ENCODE results near the gene TFDP1. TPM values are rescaled to one million over a fixed set of nuclear protein-coding genes. Genes with fewer than 3 reads are reported as not detected.
A peak's percentile ranks its signal among the peaks of the same experiment; 100 is the strongest.

Gene TFDP1
- polyA plus RNA-seq, 1 of the 3 experiments (the other 2 are of a cell fraction), result 76.7 TPM

DNA sequence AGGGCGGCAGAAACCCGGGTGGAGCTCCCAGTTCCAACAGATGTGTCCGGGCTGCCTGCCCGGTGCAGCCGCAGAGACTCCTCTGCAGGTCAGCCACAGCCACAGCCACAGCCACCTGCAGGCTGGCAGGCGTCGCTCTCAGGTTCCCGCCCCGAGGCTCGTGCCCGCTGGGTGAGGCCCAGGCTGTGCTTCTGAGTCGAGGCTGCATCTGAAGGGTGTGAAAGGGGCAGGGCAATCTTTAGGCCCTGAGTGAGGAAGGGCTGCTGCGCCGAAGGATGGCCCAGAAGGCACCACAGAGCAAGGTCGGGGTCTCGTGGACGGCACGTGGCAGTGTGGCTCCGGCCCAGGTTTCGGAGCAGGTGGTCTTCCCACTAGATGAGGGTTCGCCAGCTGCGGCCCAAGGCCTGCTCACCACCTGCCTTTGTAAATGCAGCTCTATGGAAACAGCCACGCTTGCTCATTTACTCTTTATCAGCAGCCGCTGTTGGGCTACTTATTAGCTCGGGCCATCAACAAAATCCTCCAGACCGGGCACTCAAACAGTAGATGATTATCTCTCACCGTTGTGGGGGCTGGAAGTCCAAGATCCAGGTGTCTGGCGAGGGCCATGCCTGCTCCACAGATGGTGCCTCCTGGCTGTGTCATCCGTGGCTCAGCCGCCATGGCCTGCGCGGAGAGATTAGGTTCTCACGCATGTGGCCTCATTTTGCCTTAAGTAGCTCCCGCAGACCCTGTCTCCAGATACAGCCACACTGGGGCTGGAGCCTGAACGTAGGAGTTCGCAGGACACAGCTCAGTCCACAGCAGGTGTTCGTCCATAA is 40.3 kb upstream of the TFDP1 start:
- H3K9ac ChIP-seq, result no peak overlapping the region
- H2AFZ ChIP-seq (ENCODE audit: low read depth), result no peak overlapping the region
- peaks cover 0 to 73% of the 10 kb centered on the region in 2 experiments; a peak in 2 of 4 replicates for H3K4me1 ChIP-seq (ENCODE audit: control insufficient read depth in 1 of 2, insufficient read depth in 2 of 2, low read depth in 1 of 2, low read length in 1 of 2)
- H3K36me3 ChIP-seq (replicated peaks in 1 of 2; ENCODE audit: control insufficient read depth in 1 of 2, insufficient read depth in 2 of 2, low read length in 1 of 2), result peaks cover 9 to 15% of the 10 kb centered on the region in 2 experiments
- H3K79me2 ChIP-seq (ENCODE audit: insufficient read depth), result peaks cover 58% of the 10 kb centered on the region
- no peaks in the 10 kb centered on the region for H3F3A ChIP-seq (replicated peaks; ENCODE audit: insufficient read depth)
- peak overlapping the region in 1 of 2 experiments; percentile 99; a peak in 2 of 4 replicates for H3K27ac ChIP-seq (ENCODE audit: low read depth in 2 of 2, low read length in 1 of 2)
- TF ChIP-seq, protein P1, sequence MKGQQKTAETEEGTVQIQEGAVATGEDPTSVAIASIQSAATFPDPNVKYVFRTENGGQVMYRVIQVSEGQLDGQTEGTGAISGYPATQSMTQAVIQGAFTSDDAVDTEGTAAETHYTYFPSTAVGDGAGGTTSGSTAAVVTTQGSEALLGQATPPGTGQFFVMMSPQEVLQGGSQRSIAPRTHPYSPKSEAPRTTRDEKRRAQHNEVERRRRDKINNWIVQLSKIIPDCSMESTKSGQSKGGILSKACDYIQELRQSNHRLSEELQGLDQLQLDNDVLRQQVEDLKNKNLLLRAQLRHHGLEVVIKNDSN (IDR thresholded peaks at IDR 0.05; ENCODE audit: borderline replicate concordance, low read depth), result no peak
- no peak for TF ChIP-seq RXRA (IDR thresholded peaks at IDR 0.05; ENCODE audit: borderline replicate concordance, low read depth)
- TF ChIP-seq EP300 (IDR thresholded peaks at IDR 0.05; ENCODE audit: borderline replicate concordance in 1 of 2, low read depth in 1 of 2, low read length in 1 of 2), result peak in 1 of 2 experiments; percentile 88; a peak in 2 of 4 replicates
- TF ChIP-seq JUND (IDR thresholded peaks at IDR 0.05), result no peak
- no peak for TF ChIP-seq FOXM1 (IDR thresholded peaks at IDR 0.05; ENCODE audit: low read depth)
- TF ChIP-seq NFIC (IDR thresholded peaks at IDR 0.05; ENCODE audit: borderline replicate concordance), result no peak
- TF ChIP-seq RCOR1 (IDR thresholded peaks at IDR 0.05; ENCODE audit: low read length), result peak; percentile 94
- peak; percentile 98 for TF ChIP-seq GATA2 (CRISPR knock-in tag; IDR thresholded peaks at IDR 0.05)
- peak; percentile 83 for TF ChIP-seq CHD2 (IDR thresholded peaks at IDR 0.05; ENCODE audit: low read length, partially characterized antibody)
- no peak for TF ChIP-seq RAD21 (IDR thresholded peaks at IDR 0.05; ENCODE audit: low read length)
- TF ChIP-seq MEF2A (IDR thresholded peaks at IDR 0.05; ENCODE audit: borderline replicate concordance, low read depth), result no peak
- TF ChIP-seq USF2 (IDR thresholded peaks at IDR 0.05; ENCODE audit: borderline replicate concordance, low read depth, low read length), result 0 out of 2 replicates have a peak, but pooled peaks have one; percentile 9
- no peak for TF ChIP-seq YY1 (IDR thresholded peaks at IDR 0.05; ENCODE audit: low read depth)
- 0 out of 2 replicates have a peak, but pooled peaks have one; percentile 73 for TF ChIP-seq MXI1 (IDR thresholded peaks at IDR 0.05; ENCODE audit: low read depth, low read length)
- TF ChIP-seq, protein P2, sequence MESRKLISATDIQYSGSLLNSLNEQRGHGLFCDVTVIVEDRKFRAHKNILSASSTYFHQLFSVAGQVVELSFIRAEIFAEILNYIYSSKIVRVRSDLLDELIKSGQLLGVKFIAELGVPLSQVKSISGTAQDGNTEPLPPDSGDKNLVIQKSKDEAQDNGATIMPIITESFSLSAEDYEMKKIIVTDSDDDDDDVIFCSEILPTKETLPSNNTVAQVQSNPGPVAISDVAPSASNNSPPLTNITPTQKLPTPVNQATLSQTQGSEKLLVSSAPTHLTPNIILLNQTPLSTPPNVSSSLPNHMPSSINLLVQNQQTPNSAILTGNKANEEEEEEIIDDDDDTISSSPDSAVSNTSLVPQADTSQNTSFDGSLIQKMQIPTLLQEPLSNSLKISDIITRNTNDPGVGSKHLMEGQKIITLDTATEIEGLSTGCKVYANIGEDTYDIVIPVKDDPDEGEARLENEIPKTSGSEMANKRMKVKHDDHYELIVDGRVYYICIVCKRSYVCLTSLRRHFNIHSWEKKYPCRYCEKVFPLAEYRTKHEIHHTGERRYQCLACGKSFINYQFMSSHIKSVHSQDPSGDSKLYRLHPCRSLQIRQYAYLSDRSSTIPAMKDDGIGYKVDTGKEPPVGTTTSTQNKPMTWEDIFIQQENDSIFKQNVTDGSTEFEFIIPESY (IDR thresholded peaks at IDR 0.05; ENCODE audit: borderline replicate concordance, low read depth), result no peak
- TF ChIP-seq TCF12 (IDR thresholded peaks at IDR 0.05), result 0 out of 2 replicates have a peak, but pooled peaks have one; percentile 17
- peak; percentile 4; the same call in 1 of the 2 replicates for TF ChIP-seq IRF3 (IDR thresholded peaks at IDR 0.05; ENCODE audit: low read depth, low read length)
- no peak for TF ChIP-seq SIN3A (IDR thresholded peaks at IDR 0.05; ENCODE audit: borderline replicate concordance, low read depth, low read length)
- TF ChIP-seq, protein P3, sequence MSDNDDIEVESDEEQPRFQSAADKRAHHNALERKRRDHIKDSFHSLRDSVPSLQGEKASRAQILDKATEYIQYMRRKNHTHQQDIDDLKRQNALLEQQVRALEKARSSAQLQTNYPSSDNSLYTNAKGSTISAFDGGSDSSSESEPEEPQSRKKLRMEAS (IDR thresholded peaks at IDR 0.05; ENCODE audit: low read depth), result no peak
- peak; percentile 92 for TF ChIP-seq FOXJ3 (CRISPR knock-in tag; IDR thresholded peaks at IDR 0.05)
- POLR2A ChIA-PET, result interaction anchor here (1.0 to 1.4 kb wide), 3 partner anchors 9 to 18 kb away, joined by 3 to 6 read pairs (median 4); no protein-coding TSS in a partner anchor
- peaks cover 70% of the 10 kb centered on the region for H4K20me1 ChIP-seq (ENCODE audit: insufficient read depth)
- no peaks in the 10 kb centered on the region for H3K9me2 ChIP-seq
- H3K4me3 ChIP-seq (ENCODE audit: low read depth in 2 of 2, low read length in 1 of 2), result no peak overlapping the region
- DNase-seq, result peak; percentile 87
- H3K27me3 ChIP-seq (ENCODE audit: insufficient read depth), result no peaks in the 10 kb centered on the region
- CTCF ChIA-PET, result interaction anchor here (0.8 to 4.8 kb wide), 6 partner anchors 18 to 180 kb away, joined by 3 to 39 read pairs (median 6); no protein-coding TSS in a partner anchor
- no peak overlapping the region for H3K4me2 ChIP-seq
- no peaks in the 10 kb centered on the region for H3K9me3 ChIP-seq
- 82% methylated on average over 24 of the region's 37 CpGs for WGBS (ENCODE audit: low lambda C conversion rate)

Measured in SK-N-SH (cell line).